ENCODE results near the gene GRIN2C.
"Not testable (repeated sequence)": the region's sequence is repeated elsewhere in the genome, so short reads cannot be mapped to it uniquely, and the experiment has no call there.

GRIN2C gene
- 0 to 0.05 (median 0.04) reads per million in 3 experiments for total RNA-seq

DNA sequence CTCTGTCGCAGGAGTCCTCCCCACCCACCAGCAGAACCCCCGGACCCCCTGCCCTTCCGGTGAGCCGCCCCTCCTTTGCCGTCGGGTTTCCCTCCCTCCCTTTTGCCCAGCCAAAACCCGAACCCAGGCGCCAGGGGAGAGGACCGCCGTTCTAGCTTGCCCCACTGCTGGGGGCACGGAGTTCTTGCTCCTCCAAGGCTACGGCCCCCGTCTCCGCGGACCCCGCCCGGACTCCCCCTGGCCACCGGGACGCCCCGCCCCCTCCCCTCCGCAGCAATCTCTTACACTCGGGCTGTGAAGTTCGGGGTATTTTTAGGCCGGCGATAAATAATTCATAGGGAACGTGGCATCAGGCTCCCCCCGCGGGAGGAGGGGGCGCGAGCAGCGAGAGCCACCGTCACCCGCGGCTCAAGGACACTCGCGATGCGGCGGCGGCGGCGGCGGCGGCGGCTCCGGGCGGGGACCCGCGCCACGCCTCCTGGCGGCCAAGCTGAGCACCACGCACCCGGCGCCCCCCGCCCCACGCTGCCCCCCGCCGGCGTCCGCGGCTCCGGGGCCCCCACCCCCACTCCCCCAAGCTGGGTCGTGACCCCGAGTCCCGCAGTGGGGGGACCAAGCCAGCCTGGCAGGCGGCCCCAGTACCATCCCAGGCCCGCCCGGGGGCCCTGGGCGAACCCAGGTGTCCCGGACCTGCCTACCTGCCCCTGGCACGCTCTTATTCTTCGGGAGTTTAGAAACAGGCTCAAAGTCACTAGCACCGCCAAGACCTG lies at the start of gene GRIN2C:
GRIN2C (minus strand) TSS at position 427 of the 770 bp plus-strand sequence. CDS start 4,793 bp downstream, outside the sequence.
- DNase-seq = peak; percentile 37

DNA sequence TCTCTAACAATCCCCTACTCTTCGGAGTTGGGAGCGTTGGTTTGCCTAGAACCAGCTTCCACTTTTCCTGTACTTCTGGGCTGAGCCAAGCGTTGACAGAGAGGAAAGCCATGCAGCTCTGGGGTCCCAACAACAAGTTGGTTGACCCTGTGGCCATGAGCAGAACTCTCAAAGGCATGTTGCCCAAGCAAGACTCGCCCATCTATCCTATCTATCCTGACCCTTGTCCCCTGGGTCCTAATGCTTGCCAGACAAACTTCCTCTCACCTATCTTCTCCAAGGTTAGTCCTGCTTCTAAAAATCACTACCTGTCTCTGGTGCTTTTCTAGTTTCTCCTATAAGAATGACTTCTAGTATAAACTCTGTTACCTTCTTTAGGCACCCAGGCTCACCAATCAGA lies 49.4 kb upstream of the GRIN2C start:
- not testable (repeated sequence) for DNase-seq

DNA sequence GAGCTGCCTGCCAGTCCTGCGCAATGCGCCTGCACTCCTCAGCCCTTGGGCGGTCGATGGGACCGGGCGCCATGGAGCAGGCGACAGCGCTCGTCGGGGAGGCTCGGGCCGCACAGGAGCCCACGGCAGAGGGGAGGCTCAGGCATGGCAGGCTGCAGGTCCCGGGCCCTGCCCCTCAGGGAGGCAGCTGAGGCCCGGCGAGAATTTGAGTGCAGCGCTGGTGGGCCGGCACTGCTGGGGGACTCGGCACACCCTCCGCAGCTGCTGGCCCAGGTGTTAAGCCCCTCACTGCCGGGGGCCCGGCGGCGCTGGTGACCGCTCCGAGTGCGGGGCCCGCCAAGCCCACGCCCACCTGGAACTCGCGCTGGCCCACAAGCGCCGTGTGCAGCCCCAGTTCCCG lies 47.3 kb upstream of the GRIN2C start:
- DNase-seq = no peak

DNA sequence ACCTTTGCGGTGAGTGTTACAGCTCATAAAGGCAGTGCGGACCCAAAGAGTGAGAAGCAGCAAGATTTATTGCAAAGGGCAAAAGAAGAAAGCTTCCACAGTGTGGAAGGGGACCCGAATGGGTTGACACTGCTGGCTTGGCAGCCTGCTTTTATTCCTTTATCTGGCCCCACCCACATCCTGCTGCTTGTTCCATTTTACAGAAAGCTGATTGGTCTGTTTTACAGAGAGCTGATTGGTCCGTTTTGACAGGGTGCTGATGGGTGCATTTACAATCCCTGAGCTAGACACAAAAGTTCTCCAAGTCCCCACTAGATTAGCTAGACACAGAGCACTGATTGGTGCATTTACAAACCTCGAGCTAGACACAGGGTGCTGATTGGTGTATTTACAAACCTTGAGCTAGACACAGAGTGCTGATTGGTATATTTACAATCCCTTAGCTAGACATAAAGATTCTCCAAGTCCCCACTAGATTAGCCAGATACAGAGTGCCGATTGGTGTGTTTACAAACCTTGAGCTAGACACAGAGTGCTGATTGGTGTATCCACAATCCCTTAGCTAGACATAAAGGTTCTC lies 46.6 kb upstream of the GRIN2C start:
- not testable (repeated sequence) for DNase-seq

DNA sequence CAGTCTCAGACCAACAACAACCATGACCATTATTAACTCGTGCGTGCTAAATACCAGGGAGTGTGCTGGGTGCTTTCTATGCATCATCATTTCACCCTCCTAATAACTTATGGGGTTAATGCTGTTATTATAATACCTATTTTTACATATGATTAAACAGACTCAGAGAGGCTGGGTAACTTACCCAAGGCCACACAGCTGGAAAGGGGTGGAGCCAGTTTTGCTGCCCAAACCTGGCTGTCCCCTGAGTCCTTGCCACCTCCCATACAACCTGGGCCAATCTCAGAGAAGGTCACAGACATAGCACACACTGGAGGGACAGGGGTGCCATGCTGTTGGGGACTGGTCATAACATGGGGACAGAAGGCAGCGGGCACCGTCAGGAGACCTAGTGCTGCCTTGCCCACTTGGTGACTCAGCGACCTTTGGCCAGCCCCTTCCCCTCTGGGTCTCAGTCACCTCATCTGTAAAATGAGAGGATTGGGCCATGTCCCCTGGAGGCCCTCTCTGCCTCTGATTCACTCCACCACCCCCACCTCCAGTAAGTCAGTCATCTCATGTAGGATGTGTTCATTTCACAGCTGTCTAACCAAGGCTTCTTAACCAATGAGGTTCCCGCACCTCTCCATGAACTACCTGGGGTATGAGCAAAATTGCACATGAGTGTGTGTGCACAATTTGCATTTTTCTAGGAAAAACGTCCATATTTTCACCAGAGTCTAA lies 45.2 kb upstream of the GRIN2C start:
- DNase-seq = no peak

DNA sequence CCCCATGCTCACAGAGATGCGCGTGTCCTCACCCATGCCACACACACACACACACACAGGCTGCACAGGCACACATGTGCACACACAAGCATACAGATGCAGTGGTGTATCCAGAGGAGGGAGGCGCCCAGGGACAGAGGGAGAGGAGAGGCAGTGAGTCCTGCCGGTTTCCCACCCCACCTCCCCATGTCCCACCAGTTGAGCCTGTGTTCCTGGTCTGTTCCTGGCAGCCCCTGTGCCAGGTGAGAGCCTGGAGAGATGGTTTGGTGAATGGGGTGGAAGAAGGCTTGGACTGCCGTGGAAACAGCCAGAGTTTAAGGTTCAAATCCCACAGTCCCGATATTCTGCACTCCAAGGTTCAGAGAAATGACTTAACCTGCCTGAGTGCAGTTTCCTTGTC lies 44.0 kb upstream of the GRIN2C start:
- DNase-seq = no peak

DNA sequence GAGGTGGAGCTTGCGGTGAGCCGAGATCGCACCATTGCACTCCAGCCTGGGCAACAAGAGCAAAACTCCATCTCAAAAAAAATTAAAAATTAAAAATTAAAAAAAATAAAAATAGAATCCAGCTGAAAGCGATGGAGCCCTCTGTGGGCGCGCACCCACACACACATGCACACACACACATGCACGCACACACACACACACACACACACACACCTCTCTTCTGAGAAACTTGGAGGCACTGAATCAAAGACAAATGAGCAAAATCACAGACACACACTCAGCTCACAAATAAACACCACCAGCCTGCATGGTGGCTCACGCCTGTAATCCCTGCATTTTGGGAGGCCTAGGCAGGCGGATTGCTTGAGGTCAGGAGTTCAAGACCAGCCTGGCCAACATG lies 43.3 kb upstream of the GRIN2C start:
- no peak for DNase-seq

DNA sequence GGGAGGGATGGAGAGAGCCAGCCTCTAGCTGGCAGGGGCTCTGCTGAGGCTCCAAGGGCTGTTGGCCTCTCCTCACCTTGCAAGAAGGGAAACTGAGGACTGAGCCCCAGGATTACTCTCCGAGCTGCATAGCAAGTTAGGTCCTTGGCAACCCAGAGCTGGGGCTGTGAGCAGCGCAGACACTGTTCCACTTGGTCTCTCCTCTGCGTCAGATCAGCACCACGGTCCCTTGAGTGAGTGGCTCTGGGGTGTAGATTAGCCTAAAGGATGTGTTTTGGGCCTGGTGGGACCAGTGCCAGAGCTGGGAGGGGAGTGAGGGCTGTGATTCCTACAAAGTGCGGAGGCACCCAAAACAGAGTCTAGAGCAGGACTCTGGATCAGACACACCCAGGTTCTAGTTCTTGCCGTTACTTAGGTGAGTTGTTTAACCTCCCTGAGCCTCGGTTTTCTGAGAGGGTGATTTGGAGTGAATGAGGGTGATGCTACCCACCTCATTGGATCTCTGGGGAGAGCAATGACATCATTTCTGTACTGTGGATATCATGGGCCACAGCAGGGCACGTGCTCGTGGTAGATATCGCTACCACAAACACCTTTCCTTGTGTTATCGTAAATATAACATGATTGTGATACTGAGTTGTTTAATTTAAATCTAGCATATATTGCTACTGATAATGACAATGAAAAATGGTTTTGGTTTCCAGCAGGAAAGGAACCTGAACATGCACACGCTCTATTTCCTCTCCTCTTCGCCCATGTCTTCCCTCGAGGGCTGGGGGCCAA lies 41.9 kb upstream of the GRIN2C start:
- no peak for DNase-seq

DNA sequence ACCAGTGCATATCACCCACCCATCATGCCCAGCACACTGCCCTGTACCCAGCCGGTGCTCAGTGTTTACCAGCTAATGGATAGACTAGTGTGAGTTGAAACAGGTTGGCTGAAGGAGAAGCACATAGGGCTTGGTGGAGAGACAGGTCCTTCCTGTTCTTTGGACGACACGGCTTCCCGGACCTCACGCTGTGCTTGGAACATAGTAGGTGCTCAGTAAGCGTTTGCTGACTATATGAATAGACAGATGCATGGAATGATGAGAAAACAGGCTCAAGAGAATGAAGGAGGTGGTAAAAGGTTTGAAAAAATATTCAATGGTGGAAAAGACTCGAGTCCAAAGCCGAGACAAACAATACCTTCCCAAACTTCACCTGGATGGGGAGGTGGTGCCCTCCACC lies 40.5 kb upstream of the GRIN2C start:
- DNase-seq = no peak

DNA sequence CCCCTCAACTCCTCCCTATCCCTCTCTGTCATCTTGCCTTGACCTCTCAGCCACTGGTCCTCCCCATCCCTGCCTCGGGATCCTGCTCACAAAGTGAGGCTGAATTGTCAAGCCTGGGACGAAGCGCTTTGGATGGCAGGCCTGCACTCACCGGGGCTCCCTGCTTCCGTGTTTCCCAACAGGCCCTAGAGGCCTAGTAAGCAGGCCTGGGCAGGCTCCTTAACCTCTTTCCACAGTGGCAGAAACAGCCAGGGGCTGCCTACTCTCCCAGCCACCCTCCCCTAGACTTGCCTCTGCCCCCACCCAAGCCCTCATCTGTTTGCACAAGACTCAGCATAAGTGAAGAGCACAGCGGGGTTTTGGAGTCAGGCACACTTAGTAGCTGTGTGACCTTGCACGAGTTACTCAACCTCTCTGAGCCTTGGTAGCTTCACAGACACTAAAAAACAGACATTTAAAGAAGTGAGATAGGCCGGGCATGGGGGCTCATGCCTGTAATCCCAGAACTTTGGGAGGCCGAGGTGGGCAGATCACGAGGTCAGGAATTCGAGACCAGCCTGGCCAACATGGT lies 38.8 kb upstream of the GRIN2C start:
- no peak for DNase-seq

DNA sequence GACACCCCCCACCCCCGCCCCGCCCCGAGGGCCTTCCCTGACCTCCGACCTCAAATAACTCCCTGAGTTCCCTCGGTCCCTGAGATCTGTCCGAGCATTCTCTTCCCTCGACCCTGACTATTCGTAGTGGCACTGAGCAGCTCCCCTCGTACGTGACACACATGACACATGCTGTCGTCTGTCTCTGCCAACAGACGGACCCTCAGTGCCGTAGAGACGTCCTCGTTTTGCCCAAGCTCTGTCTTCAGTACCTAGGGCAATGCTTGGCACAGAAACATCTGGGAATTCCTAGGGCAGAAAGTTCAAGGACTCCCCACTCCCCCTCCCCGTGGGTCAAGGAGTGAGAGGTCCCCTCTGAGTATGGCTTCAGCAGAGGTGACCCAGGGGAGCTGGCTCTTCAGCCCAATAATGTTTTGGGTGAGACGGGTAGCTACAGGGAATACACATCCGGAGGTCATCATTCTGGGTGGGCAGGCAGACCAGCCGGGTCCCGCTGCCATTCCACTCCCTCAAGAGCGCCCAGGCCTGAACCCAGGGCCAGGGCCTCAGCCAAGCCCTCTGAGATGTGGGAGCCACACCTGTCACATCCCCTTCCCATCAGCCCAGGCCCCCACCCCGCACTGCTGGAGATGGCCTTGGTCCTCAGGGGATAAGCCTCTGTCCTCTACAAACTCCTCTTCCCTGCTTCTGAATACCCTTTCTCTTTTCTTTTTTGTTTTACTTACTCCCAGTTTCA lies 34.4 kb upstream of the GRIN2C start:
- no peak for DNase-seq

DNA sequence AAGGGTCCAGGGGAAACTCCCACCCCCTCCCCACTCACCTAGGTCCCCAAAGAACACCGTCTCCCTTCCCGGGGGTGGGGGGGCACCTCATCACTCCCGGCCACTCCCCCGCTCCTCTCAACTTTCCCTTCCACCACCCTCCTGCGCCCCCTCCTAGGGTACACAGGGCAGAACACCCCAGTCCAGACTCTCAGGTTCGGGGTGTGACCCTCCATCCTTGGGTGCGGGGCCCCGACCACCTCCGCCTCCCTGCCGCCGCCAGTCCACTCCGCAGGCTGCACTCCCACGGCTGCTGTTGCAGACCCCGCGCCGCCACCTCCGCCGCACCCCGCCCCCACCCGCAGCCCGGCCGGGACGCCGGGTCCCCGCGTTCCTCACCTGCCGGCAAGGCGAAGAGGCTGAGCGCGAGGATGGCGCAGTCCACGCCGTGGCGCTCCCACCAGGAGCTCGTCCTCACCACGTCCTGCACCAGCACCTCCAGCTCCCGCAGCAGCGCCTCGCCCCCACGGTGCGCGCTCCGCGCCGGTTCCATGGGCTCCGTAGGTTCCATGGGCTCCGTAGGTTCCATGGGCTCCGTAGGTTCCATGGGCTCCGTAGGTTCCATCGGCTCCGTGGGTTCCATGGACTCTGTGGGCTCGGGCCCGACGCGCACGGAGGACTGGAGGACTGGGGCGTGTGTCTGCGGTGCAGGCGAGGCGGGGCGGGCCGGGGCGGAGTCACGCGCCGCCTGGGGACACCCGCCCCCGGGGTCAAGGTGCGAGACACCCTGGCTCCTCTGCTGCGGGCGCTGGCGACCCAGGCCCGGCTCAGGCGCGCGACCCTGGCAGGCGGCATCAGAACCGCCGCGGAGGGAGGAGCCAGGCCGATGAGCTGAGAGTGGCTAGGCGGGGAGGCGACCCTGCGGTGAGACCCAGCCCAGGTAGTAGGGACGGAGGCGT lies 33.6 kb upstream of the GRIN2C start, which contains the start of gene FADS6:
FADS6 (minus strand) TSS at position 660 of the 938 bp plus-strand sequence; CDS start at position 622, 38 bp downstream.
- DNase-seq = no peak

DNA sequence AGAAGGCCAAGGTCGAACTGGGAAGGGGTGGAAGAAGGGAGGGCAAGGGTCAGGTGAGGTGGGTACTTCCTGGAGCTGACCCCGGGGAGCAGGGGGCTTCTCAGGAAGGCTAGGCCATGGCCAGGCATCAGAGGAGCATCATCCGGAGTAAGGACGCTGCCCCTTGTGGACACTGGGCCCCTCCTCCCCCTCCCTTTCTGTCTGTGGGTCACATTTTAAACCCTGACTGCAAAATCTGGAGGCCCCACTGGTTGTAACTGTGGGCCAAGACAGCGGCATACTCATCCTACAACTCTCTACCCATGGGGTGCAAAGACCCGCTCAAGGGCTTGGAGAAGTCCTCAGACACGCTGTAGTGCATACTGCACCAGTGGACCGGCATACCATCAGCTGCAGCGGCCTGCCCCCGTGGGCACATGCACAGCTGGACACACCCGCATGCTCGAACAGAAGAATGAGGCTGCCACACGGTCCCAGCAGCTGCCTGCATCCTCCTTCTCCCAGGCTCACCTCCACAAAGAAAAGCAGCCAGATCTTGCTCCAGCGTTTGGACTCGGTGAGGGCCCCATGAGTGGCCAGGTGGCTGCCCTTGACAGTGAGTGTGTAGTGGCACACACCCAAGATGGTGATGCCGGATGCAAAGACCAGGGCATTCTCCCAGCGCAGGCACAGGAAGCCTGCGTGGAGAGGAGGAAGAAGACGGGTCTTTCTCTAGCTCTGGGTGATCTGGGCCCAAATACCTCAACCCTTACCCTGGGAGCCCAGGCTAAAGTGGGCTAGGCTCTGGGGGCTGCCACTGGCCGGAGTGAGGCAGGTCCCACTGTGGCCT lies 32.5 kb upstream of the GRIN2C start:
- DNase-seq = no peak

DNA sequence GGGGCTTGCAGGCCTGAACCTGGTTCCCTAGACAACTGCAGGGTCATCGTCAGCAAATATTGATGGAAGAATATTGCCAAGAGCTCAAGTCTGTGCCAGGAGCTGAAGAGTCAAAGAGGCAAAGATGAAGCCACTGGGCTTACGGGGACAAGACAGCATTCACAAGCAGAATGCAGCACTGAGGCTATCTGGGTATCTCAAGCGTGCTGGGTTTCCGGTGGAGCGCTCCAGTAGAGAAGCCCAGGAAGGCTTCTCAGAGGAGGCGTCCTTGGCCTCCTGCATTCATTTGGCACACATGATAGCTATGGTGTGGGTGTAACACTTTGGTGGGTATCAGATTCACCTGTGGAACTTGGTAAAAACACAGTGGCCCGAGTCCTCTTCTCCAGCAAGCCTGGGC lies 30.9 kb upstream of the GRIN2C start:
- no peak for DNase-seq

DNA sequence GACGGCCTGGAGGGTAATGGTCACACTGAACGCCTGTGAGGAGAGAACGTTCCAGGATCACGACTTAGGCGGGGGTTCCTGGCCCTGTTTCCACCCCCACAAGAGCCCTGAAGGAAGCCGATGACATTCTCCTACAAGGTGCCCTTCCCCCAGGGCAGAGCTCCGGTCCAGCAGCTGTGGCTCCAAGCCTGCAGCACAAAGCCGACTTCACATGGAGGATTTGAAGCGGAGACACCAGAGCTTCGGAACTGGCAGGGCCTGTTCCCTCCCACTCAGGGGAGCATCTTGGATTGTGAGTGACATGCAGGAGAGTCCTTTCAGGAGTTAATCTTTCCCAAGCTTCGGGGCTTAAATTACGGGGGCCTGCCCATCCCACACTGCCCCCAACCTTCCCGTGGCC lies 28.8 kb upstream of the GRIN2C start:
- no peak for DNase-seq

DNA sequence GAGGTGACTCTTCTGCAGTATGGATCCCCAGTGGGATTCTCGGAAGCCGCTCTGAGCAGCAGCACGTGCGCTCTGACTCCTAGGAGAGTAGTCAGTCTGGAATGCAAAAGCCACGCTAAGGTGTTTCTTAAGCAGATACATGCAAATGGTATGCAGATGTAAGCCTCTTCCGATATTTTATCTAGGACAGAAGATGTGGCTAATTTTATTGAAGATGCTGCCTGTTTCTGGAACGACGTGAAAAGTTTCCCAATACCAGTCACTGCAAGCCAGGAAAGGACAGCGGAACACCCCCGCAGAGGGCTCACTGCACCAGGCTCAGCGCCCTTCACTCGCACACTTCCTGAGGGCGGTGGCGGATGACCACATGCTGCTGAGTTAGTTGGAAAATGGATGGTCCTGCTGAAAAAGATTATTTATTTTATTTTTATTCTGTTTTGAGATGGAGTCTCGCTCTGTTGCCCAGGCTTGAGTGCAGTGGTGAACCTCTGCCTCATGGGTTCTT lies 23.6 kb upstream of the GRIN2C start:
- DNase-seq = no peak

DNA sequence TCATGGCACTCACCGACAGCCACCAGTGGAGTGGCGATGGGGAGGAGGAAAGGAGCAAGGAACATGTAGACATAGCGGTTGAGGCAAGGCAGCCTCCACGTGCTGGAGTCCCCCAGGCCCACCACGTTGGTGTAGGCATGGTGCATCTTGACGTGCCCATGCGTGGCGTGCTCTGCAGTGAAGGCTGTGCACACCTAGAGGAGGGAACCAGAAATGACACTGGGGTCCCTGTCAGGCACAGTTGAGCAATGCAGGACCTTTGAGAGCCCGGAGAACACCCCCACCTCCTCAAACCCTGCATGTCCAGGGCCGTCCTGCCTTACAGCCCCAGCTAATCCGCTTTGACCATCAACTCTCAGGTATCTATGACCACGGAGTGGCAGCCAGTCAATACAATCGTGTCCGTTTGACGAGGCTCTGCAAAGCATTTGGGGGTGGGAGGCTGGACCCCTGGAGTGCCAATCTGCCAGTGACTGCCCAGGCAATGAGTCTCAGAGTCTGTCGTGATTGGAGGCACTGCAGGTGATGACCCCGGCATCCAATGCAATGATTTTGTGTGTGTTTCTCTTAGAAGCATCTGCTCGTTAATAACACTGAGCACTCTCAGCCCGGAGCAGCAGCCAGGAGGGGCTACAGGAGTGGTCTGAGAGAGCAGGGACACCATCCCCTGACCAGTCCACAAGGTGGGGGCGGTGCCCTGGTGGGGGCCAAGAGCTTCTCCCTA lies 23.0 kb upstream of the GRIN2C start:
- DNase-seq = no peak

DNA sequence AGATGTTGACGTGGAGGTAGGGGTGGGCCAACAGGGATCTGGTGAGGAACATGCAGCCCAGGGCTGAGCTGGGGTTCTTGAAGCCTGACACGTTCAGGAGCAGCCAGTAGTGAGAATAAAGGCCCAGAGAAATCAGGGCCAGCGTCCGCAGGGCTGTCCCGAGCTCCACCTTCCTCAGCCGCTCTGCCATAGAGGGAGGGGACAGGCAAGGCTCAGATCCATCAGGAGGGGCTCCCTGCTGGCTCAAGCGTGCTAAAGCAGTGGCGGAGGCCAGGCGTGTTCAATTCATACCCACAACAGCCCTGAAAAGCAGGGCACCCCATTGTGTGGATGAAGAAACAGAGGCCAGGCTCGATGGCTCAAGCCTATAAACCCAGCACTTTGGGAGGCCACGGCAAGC lies 21.4 kb upstream of the GRIN2C start:
- no peak for DNase-seq

DNA sequence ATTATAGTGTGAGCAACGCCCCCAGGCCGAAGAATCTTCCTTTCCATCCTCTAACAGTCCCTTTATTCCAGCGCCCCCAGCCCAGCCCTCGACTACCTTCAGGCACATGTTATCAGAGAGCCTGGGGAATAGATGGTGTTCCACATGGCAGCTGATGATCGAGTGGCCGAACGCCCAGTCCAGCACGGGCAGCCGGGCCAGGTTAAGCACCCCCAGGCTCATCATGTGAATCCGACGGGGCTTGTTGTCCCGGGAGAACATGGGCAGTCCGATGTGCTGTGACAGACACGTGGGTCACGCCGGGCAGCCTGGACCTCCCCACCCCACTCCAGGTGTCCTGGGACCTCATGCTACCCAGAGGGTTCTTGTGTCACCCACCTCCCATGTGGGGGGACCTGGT lies 19.6 kb upstream of the GRIN2C start:
- DNase-seq = no peak
